HEK293 (cell line): Measurements from ENCODE around the gene ATP8B1.

Source experiments
- CTCF ChIA-PET: fragments of 350-600 bp; formaldehyde crosslinking; extraction: SDS; loops from one replicate; lab custom pipeline; 2021; ENCODE audit warnings: antibody characterized with exemption; lab: Yijun Ruan, JAX
- POLR2A ChIA-PET: fragments of 300-600 bp; formaldehyde crosslinking; extraction: SDS; loops from one replicate; lab custom pipeline; 2020; ENCODE audit warnings: antibody characterized with exemption, inconsistent platforms; lab: Yijun Ruan, JAX
- H3K27ac ChIP-seq: fragments of 200-500 bp; sonication (Bioruptor generic); 2 replicates; pipeline ENCODE4 v1.5.1; 2014; ENCODE audit warnings: low read depth, low read length, control low read depth, inconsistent platforms; ENCODE audit errors: extremely low read depth
- H3K36me3 ChIP-seq, 2 experiments: fragments of 200-500 bp in 1 of 2; sonication (Bioruptor generic) in 1 of 2; 1 replicate in 1 of 2; 2 replicates in 1 of 2; pipeline ENCODE4 v1.5.1; 2014 to 2017; ENCODE audit warnings: inconsistent platforms in 2 of 2, low read length in 2 of 2; ENCODE audit not compliant: control insufficient read depth in 2 of 2, insufficient read depth in 1 of 2
- H3K4me1 ChIP-seq: fragments of 200-500 bp; sonication (Bioruptor generic); 2 replicates; pipeline ENCODE4 v1.5.1; 2014; ENCODE audit warnings: mild to moderate bottlenecking, low read length, inconsistent platforms; ENCODE audit not compliant: control insufficient read depth, insufficient read depth
- H3K4me3 ChIP-seq: 2 replicates; pipeline ENCODE4 v1.5.1; 2011; ENCODE audit warnings: low read depth, mild to moderate bottlenecking, control low read depth, low read length, moderate library complexity
- H3K9me3 ChIP-seq: fragments of 200-500 bp; sonication (Bioruptor generic); 2 replicates; pipeline ENCODE4 v1.5.1; 2014; ENCODE audit warnings: low read depth, low read length, inconsistent platforms; ENCODE audit not compliant: control insufficient read depth, insufficient read depth
- GLIS1 ChIP-seq: fragments of 450-650 bp; formaldehyde crosslinking; IDR thresholded peaks from 2 replicates; pipeline ENCODE4 v1.5.1; 2016; ENCODE audit warnings: missing biosample characterization, missing genetic modification characterization
- KLF7 ChIP-seq: fragments of 450-650 bp; formaldehyde crosslinking; IDR thresholded peaks from 2 replicates; pipeline ENCODE4 v1.5.1; 2016; ENCODE audit warnings: missing biosample characterization, missing genetic modification characterization, borderline replicate concordance
- PRDM4 ChIP-seq: fragments of 450-650 bp; formaldehyde crosslinking; IDR thresholded peaks from 2 replicates; pipeline ENCODE4 v1.5.1; 2017; ENCODE audit warnings: missing biosample characterization, missing genetic modification characterization
- TSHZ1 ChIP-seq: fragments of 450-650 bp; formaldehyde crosslinking; IDR thresholded peaks from 2 replicates; pipeline ENCODE4 v1.5.1; 2016; ENCODE audit warnings: missing biosample characterization, missing genetic modification characterization, borderline replicate concordance
- ZBTB17 ChIP-seq: fragments of 450-650 bp; formaldehyde crosslinking; IDR thresholded peaks from 2 replicates; pipeline ENCODE4 v1.5.1; 2016; ENCODE audit warnings: missing biosample characterization, missing genetic modification characterization
- ZIC2 ChIP-seq: fragments of 450-650 bp; formaldehyde crosslinking; IDR thresholded peaks from 2 replicates; pipeline ENCODE4 v1.5.1; 2016; ENCODE audit warnings: missing biosample characterization, missing genetic modification characterization
- ZNF16 ChIP-seq: fragments of 450-650 bp; formaldehyde crosslinking; IDR thresholded peaks from 2 replicates; pipeline ENCODE4 v1.5.1; 2016; ENCODE audit warnings: low read depth, missing biosample characterization, missing genetic modification characterization
- ZNF2 ChIP-seq: fragments of 450-650 bp; formaldehyde crosslinking; IDR thresholded peaks from 2 replicates; pipeline ENCODE4 v1.5.1; 2016; ENCODE audit warnings: missing biosample characterization, missing genetic modification characterization
- ZNF24 ChIP-seq: fragments of 450-650 bp; formaldehyde crosslinking; IDR thresholded peaks from 2 replicates; pipeline ENCODE4 v1.5.1; 2016; ENCODE audit warnings: missing biosample characterization, missing genetic modification characterization
- ZNF391 ChIP-seq: fragments of 450-650 bp; formaldehyde crosslinking; IDR thresholded peaks from 2 replicates; pipeline ENCODE4 v1.5.1; 2016; ENCODE audit warnings: low read depth, missing biosample characterization, missing genetic modification characterization, borderline replicate concordance
- ZNF518A ChIP-seq: fragments of 450-650 bp; formaldehyde crosslinking; conservative IDR thresholded peaks from 2 replicates; pipeline ENCODE4 v1.5.1; 2016; ENCODE audit warnings: low read depth, missing biosample characterization, missing genetic modification characterization
- ZNF544 ChIP-seq: fragments of 450-650 bp; formaldehyde crosslinking; IDR thresholded peaks from 2 replicates; pipeline ENCODE4 v1.5.0; 2017; ENCODE audit warnings: missing biosample characterization, missing genetic modification characterization
- ZNF792 ChIP-seq: fragments of 450-650 bp; formaldehyde crosslinking; IDR thresholded peaks from 2 replicates; pipeline ENCODE4 v1.5.1; 2016; ENCODE audit warnings: missing biosample characterization, missing genetic modification characterization
- TF ChIP-seq, protein P1 (sequence below): fragments of 450-650 bp; formaldehyde crosslinking; IDR thresholded peaks from 2 replicates; pipeline ENCODE4 v1.5.1; 2016; ENCODE audit warnings: missing biosample characterization, missing genetic modification characterization

The ATP8B1 gene

DNA sequence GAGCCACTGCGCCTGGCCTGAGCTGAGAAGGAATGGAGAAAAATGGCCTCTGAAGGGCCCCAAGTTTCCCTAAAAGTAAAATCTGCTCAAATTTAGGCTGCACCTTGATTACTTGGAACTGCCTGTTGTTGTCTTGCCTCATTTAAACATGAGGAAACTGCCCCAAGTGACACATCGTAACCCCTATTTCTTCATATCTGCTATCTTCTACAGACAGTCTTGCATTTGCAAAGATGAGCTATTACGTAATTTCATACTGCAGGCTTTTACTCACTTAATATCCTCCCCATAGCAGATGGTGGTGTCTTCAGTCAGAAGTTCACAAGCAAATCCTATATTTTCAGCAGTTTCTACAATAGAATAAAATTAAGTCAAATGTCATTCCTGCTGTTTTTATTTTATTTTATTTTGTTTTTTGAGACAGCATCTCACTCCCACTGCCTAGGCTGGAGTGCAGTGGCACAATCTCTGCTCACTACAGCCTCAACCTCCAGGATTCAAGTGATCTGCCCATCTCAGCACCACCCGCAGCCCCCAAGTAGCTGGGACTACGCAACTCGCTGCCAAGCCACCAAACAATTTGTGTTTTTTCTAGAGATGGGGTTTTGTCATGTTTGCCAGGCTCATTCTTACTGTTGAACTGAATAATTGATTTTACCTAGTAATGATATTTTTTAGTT is 136.2 kb downstream of the ATP8B1 start:
- no peak overlapping the region for H3K4me3 ChIP-seq
- H3K36me3 ChIP-seq: no peaks in the 10 kb centered on the region; a peak in 1 of 3 replicates
- ChIA-PET POLR2A (no interaction called here), CTCF (interaction anchor here (1.1 kb wide), 1 partner anchor 145 kb away, joined by 6 read pairs; no protein-coding TSS in a partner anchor)
- TF ChIP-seq ZNF2 (no peak), TSHZ1 (no peak), ZNF24 (tag by site-specific recombination) (no peak), PRDM4 (no peak), ZNF544 (no peak), ZNF518A (tag by site-specific recombination) (no peak), ZNF16 (no peak), KLF7 (tag by site-specific recombination) (no peak), ZNF391 (tag by site-specific recombination) (no peak), GLIS1 (no peak), ZNF792 (no peak), ZIC2 (tag by site-specific recombination) (no peak), ZBTB17 (tag by site-specific recombination) (no peak)
- TF ChIP-seq, protein P1, sequence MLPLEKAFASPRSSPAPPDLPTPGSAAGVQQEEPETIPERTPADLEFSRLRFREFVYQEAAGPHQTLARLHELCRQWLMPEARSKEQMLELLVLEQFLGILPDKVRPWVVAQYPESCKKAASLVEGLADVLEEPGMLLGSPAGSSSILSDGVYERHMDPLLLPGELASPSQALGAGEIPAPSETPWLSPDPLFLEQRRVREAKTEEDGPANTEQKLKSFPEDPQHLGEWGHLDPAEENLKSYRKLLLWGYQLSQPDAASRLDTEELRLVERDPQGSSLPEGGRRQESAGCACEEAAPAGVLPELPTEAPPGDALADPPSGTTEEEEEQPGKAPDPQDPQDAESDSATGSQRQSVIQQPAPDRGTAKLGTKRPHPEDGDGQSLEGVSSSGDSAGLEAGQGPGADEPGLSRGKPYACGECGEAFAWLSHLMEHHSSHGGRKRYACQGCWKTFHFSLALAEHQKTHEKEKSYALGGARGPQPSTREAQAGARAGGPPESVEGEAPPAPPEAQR (tag by site-specific recombination): no peak
- H3K9me3 ChIP-seq: no peaks in the 10 kb centered on the region
- H3K27ac ChIP-seq: no peak overlapping the region
- H3K4me1 ChIP-seq: peaks cover 6% of the 10 kb centered on the region; the same call in 1 of the 2 replicates
